GM21786 (cell line): ENCODE data around the gene RET.
"Not testable (repeated sequence)": the region's sequence is repeated elsewhere in the genome, so short reads cannot be mapped to it uniquely, and the experiment has no call there.

ENCODE experiments used
- ATAC-seq: cut with Tn5 transposase; IDR thresholded peaks from one replicate; pipeline ENCODE4 v1.9.1; 2021; ENCODE audit not compliant: unreplicated experiment

RET gene

GRCh38 chr10:43076311-43076875 lies 476 bp upstream of the RET start:
- no peak for ATAC-seq

GRCh38 chr10:43077421-43078171 lies 727 bp downstream of the RET start:
- no peak for ATAC-seq

DNA sequence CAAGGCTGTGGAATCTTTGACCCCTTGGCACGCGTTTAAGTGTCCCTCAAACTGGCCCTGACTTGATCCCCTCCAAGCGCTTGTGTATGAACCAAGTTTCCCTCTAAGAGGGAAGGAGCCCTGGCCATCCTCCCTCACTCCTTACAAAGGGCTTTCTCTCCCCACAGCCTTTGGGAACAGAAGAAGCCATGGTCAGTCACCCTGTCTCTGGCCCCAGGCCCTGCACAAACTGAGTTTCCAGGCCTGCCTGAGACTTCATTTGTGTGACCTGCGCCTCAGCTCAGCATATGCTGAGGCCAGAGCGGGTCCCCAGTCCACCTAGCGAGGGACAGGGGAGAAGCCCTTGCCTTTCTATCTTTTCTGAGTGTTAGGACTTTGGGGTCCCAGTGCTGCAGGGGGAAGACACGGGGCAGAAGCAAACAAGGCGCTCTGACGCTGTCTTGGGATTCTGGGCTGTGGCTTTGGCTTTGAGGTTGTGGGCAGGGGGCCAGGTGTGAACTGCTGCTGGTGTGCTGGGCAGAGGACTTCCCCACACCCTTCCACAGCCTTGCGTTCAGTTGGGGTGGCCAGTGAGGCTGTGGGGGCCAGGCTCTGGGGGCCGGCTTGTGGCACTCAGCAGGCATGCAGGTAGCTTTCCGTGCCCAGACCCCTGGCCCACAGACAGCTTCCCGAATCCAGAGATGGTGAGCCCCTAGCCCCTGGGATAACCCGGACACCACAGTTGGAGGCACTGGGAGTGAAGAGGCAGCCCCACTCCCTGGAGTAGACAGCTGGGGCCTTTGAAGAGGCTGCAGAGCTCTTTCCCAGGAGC lies 1.5 kb downstream of the RET start:
- ATAC-seq: no peak

DNA sequence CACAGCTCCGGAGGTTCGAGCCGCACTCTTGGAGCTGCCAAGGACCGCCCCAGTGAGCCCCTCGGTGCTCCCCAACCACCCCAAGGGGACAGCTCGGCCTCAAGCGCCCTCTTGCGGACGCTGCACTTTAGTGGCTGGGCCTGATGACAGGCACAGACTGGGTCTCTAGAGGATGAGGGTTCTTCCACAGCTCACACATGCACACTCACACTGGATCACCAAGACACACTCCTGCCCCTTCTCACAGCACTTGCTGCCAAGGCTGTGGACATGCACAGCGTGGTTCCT lies 2.1 kb downstream of the RET start:
- ATAC-seq: no peak

- ATAC-seq: no peak
These were observed 3.0 kb downstream of the RET start for GRCh38 chr10:43079856-43080255.

DNA sequence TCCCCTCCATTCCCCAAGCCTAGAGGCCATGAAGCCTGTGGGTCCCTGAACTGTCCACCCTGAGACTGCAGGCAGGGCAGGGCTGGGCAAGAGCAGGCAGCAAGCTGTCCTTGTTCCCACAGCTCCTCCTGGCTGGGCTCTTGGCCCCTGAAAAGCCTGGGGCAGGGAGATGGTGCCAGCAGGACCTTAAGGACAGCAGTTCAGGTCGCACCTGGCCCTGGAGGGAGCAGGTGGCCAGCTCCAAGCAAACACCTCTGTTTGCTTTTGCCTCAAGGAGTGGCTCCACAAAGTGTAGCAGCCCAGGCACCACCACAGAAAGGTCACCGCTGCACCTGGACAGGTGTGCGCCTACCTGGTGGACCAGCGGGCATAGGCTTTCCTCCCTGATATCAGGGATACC lies 5.2 kb downstream of the RET start:
- ATAC-seq: no peak

GRCh38 chr10:43082746-43083145 lies 5.9 kb downstream of the RET start:
- no peak for ATAC-seq

GRCh38 chr10:43083764-43084163 lies 6.9 kb downstream of the RET start:
- ATAC-seq: no peak

DNA sequence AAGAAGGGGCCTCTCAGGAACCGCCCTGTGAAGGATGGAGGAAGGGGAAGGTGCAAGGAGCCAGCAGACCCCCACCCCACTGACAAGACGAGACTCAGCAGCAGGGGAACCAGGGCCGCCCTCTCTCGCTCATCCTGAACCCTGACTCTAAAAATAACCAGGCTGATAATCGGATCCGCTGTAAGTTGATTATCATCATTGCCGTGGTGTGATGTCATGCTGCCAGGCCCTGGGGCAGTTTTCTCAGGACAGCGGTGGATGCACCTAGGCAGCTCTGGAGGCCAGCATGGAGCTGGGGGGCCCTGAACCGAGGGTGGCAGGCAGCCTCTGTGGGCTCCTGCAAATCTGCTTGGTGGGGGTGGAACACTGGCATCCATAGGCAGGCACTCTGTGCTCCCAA lies 7.9 kb downstream of the RET start:
- ATAC-seq: no peak

DNA sequence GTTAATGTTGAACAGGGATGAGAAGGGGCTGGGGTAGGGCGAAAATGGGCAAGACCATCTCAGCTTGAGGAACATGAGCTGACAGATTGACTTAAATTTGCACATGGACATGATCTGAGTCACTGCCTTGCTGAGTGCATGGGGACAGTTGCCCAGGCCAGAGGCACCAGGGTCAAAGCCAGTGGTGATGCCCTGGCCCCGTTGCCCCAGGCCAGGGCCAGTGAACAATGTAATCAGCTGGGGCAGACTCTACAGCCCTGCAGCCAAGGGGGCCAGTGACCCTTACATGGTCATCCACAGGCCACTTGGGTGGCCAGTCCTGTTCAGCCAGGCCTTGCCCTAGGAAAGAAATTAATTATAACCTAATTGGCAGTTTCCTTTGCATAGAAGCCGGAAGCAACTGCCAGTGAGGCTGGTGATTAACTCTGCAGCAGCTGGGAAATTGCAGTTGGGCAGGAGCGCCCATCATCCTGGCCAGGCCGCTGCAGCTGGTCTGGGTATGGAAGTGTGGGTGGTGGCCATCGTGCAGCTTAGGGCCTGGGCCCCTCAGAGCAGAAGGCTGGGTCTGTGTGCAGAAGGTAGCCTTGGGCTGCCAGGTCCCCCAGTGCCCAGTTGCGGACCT lies 9.6 kb downstream of the RET start:
- ATAC-seq: no peak

GRCh38 chr10:43089519-43089918 lies 12.7 kb downstream of the RET start:
- no peak for ATAC-seq

DNA sequence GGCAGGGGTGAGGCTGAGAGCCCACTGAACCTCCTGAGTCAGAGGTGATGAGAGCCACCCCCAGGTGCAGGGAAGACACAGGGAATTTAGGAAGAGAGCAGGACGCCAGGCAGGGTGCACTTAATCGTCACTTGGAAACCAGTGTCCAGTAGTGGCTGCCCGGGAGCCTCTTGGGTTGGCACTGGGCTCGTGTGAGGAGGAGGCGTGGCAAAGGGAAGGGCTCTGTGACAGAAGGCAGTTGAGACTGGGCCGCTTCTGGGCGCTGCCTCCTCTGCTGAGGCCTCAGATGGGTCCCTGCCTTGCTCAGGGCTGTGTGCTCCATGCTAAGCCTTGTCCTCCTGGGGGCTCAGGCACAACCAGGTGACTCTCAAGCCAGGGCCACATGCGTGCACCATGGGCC lies 13.3 kb downstream of the RET start:
- no peak for ATAC-seq

DNA sequence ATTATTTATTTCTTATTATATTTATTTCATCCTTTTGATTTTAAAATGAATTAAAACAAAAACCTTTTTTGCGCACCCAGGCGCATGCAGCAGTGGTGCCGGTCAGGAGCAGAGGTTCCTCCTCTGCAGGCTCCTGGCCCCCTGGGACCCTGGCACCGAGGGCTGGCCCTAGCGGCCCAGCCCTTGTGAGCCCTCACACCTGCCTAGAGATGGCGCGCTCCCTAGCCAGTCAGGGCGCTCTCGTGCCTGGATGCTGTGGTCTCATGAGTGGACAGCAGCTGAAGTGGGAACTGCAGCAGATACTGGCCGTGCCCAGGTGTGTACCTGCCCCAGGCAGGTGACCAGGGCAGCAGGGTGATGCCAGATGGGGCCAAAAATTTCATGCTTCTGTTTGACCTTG lies 13.8 kb downstream of the RET start:
- ATAC-seq: no peak

GRCh38 chr10:43091846-43092245 lies 15.0 kb downstream of the RET start:
- ATAC-seq: no peak

DNA sequence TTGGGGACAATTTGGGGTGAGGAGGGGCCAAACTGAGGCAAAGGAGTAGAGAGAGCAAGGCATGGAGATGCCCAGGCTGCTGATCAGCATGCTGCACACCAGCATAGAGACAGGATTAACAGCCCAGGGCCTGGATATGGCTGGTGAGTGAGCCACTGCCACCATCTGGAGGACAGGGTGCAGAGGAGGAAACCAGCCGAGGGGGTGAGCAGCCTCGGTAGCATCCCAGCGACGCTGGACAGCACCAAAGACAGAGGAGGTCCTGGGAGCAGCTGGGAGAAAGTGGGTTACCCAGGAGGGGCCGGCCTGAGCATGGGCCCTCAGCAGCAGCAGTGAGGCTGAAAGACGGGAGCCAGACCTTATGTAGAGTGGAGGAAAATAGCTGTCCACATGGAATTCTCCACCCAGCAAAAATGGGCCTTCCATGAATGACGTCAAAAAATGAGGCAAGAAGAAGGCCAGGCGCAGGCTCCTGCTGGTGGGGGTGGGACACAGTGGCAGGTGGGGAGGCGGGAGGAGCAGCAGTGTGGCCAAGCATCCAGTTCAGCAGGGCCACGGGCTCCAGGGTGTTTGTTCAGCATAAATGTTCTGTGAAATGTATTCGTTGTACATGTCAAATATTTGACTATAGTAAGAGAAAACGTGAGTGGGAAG lies 16.7 kb downstream of the RET start:
- ATAC-seq: no peak

GRCh38 chr10:43094085-43094484 lies 17.2 kb downstream of the RET start:
- no peak for ATAC-seq

- not testable (repeated sequence) for ATAC-seq
These were observed 22.5 kb downstream of the RET start for GRCh38 chr10:43099339-43099738.

- ATAC-seq: no peak
These were observed 23.1 kb downstream of the RET start for GRCh38 chr10:43099928-43100327.

GRCh38 chr10:43100366-43100765 lies 23.5 kb downstream of the RET start:
- ATAC-seq: no peak

GRCh38 chr10:43102063-43102828 lies 25.4 kb downstream of the RET start:
- ATAC-seq: no peak
